ENCODE data around the gene CCDC188. TPM values are rescaled to one million over a fixed set of nuclear protein-coding genes. Genes with fewer than 3 reads are reported as not detected.

CCDC188 gene
- total and polyA plus RNA-seq, 2 of the 8 experiments (the other 6 are each of a cell fraction or from before 2014, with no cell fraction given), result not detected

GRCh38 chr22:20143883-20144665 is 6.8 kb downstream of the CCDC188 start:
- FAIRE-seq, result no peak
- no peak overlapping the region for H3K56ac ChIP-seq (replicated peaks; ENCODE audit: insufficient read length, low read depth, low read length)
- no peak overlapping the region for H2BK20ac ChIP-seq (ENCODE audit: low read length)
- H3K36me3 ChIP-seq (ENCODE audit: control insufficient read depth in 2 of 4, insufficient read depth in 4 of 4, low read length in 3 of 4), result peaks cover 0 to 6% (median 2%) of the 10 kb centered on the region in 4 experiments; a peak in 1 of 8 replicates
- TF ChIP-seq, protein P1, sequence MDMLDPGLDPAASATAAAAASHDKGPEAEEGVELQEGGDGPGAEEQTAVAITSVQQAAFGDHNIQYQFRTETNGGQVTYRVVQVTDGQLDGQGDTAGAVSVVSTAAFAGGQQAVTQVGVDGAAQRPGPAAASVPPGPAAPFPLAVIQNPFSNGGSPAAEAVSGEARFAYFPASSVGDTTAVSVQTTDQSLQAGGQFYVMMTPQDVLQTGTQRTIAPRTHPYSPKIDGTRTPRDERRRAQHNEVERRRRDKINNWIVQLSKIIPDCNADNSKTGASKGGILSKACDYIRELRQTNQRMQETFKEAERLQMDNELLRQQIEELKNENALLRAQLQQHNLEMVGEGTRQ (IDR thresholded peaks at IDR 0.05; ENCODE audit: low read length), result no peak
- H3K23ac ChIP-seq (ENCODE audit: insufficient read length), result no peak overlapping the region
- H2BK120ac ChIP-seq (replicated peaks; ENCODE audit: low read depth, low read length), result no peak overlapping the region
- H3K4me3 ChIP-seq (ENCODE audit: extremely low read depth in 1 of 4, insufficient read depth in 2 of 4, low read depth in 3 of 4, low read length in 4 of 4), result no peak overlapping the region
- H3K18ac ChIP-seq (ENCODE audit: extremely low read depth, low read length), result no peak overlapping the region
- no peaks in the 10 kb centered on the region for H3K23me2 ChIP-seq (ENCODE audit: low read depth, low read length)
- H3K79me2 ChIP-seq (ENCODE audit: control insufficient read depth in 1 of 2, insufficient read depth in 2 of 2, low read length in 2 of 2), result no peaks in the 10 kb centered on the region
- WGBS, 2 experiments (ENCODE audit: extremely low coverage in 1 of 2, insufficient coverage in 1 of 2, insufficient read length in 1 of 2, insufficient replicate concordance in 2 of 2, low coverage in 1 of 2, low lambda C conversion rate in 2 of 2, missing lambda C conversion rate in 1 of 2), result 96% methylated on average over 16 of the region's 19 CpGs; no CpG with 5 or more reads in 1 of the 2 experiments
- DNase-seq (ENCODE audit: low read depth in 1 of 2, low spot score in 2 of 2), result no peak
- H3K9ac ChIP-seq (replicated peaks in 1 of 4; ENCODE audit: extremely low read depth in 1 of 4, low read depth in 3 of 4, low read length in 3 of 4), result no peak overlapping the region
- H3K4ac ChIP-seq (replicated peaks; ENCODE audit: insufficient read length, low read depth, low read length), result no peak overlapping the region
- no peak overlapping the region for H2BK5ac ChIP-seq (ENCODE audit: low read depth, low read length)
- no peaks in the 10 kb centered on the region for H3K9me3 ChIP-seq (ENCODE audit: insufficient read depth in 2 of 2, low read depth in 1 of 2, low read length in 1 of 2)
- peaks cover 4% of the 10 kb centered on the region for H3K79me1 ChIP-seq (ENCODE audit: low read depth, low read length)
- no peak overlapping the region for H2AK5ac ChIP-seq (ENCODE audit: low read depth, low read length)
- H3K4me2 ChIP-seq (ENCODE audit: insufficient read depth in 1 of 2, low read depth in 2 of 2, low read length in 2 of 2), result no peak overlapping the region
- CTCF ChIA-PET (ENCODE audit: partially characterized antibody), result interaction anchor here (1.1 to 1.2 kb wide), 2 partner anchors 13 to 14 kb away, joined by 3 read pairs; no protein-coding TSS in a partner anchor
- POLR2A ChIA-PET (ENCODE audit: partially characterized antibody), result interaction anchor here (1.9 to 2.8 kb wide), 3 partner anchors 14 to 25 kb away, joined by 10 to 14 read pairs (median 11); partner anchors contain the start of gene TRMT2A
- no peak overlapping the region for H4K91ac ChIP-seq (replicated peaks; ENCODE audit: insufficient read length, low read length)
- no peak overlapping the region for H4K5ac ChIP-seq (ENCODE audit: insufficient read length, low read depth, low read length)
- H4K8ac ChIP-seq (ENCODE audit: extremely low read depth, insufficient read depth, low read length), result no peak overlapping the region
- no peak overlapping the region for H2BK15ac ChIP-seq (ENCODE audit: low read length)
- H3K4me1 ChIP-seq (replicated peaks in 1 of 4; ENCODE audit: control insufficient read depth in 3 of 4, insufficient read depth in 4 of 4, low read length in 3 of 4), result no peaks in the 10 kb centered on the region
- H3K14ac ChIP-seq (ENCODE audit: insufficient read length), result no peak overlapping the region
- H2AFZ ChIP-seq (ENCODE audit: low read length), result no peak overlapping the region
- H2BK12ac ChIP-seq (ENCODE audit: low read depth, low read length), result no peak overlapping the region
- no peak overlapping the region for H3K27ac ChIP-seq (ENCODE audit: low read depth, low read length)
- H4K20me1 ChIP-seq (replicated peaks in 1 of 2; ENCODE audit: control insufficient read depth in 1 of 2, insufficient read depth in 2 of 2, low read length in 2 of 2), result peaks cover 2 to 10% of the 10 kb centered on the region in 2 experiments
- no peaks in the 10 kb centered on the region for H3K27me3 ChIP-seq (replicated peaks in 1 of 4; ENCODE audit: control insufficient read depth in 3 of 4, extremely low read depth in 1 of 4, insufficient read depth in 3 of 4, low read length in 3 of 4)
